Stimulated activated CD4-positive, alpha-beta T cell treated with anti-CD3 and anti-CD28 coated beads, TNF-alpha, amount 100 ng/mL, for 4 hours (primary cell): ENCODE results near the gene ROCK2.
"Not testable (repeated sequence)": the region's sequence is repeated elsewhere in the genome, so short reads cannot be mapped to it uniquely, and the experiment has no call there.

Experiments
- DNase-seq, 3 experiments: peaks; one replicate each; pipeline ENCODE4 v3.0.0-alpha.2; 2020; ENCODE audit warnings: low read depth in 3 of 3

The ROCK2 gene

GRCh38 chr2:11340717-11341116 is 3.7 kb downstream of the ROCK2 start:
- DNase-seq: no peak

GRCh38 chr2:11339508-11340083 is 4.8 kb downstream of the ROCK2 start:
- DNase-seq: no peak

GRCh38 chr2:11338580-11338979 is 5.9 kb downstream of the ROCK2 start:
- no peak for DNase-seq

- no peak for DNase-seq
Measured at GRCh38 chr2:11337909-11338308, 6.5 kb downstream of the ROCK2 start.

GRCh38 chr2:11336189-11336588 is 8.2 kb downstream of the ROCK2 start:
- no peak for DNase-seq

- no peak for DNase-seq
Measured at GRCh38 chr2:11333427-11334183, 10.8 kb downstream of the ROCK2 start.

GRCh38 chr2:11332596-11332995 is 11.8 kb downstream of the ROCK2 start:
- no peak for DNase-seq

GRCh38 chr2:11330457-11331142 is 13.8 kb downstream of the ROCK2 start:
- no peak for DNase-seq

- no peak for DNase-seq
Measured at GRCh38 chr2:11329776-11330175, 14.7 kb downstream of the ROCK2 start.

- not testable (repeated sequence) for DNase-seq
Measured at GRCh38 chr2:11328522-11328921, 15.9 kb downstream of the ROCK2 start.

- DNase-seq: no peak
Measured at GRCh38 chr2:11327871-11328270, 16.6 kb downstream of the ROCK2 start.

- DNase-seq: no peak
Measured at GRCh38 chr2:11326677-11327211, 17.7 kb downstream of the ROCK2 start.

GRCh38 chr2:11325961-11326676 is 18.3 kb downstream of the ROCK2 start:
- no peak for DNase-seq

- no peak for DNase-seq
Measured at GRCh38 chr2:11321847-11322246, 22.6 kb downstream of the ROCK2 start.

- no peak for DNase-seq
Measured at GRCh38 chr2:11320698-11321492, 23.5 kb downstream of the ROCK2 start.

GRCh38 chr2:11319939-11320338 is 24.5 kb downstream of the ROCK2 start:
- no peak for DNase-seq

GRCh38 chr2:11315074-11315705 is 29.2 kb downstream of the ROCK2 start:
- no peak for DNase-seq

GRCh38 chr2:11314487-11314886 is 29.9 kb downstream of the ROCK2 start:
- DNase-seq: no peak

GRCh38 chr2:11312770-11313471 is 31.5 kb downstream of the ROCK2 start:
- DNase-seq: no peak

- DNase-seq: no peak
Measured at GRCh38 chr2:11311543-11311942, 32.9 kb downstream of the ROCK2 start.
